SU-DHL-6 (cell line): ENCODE results near the gene EDAR.

Experiments
- H2AFZ ChIP-seq: fragments of 200-600 bp; sonication (generic); 2 replicates; pipeline ENCODE4 v1.6.1; 2014; ENCODE audit warnings: low read depth, mild to moderate bottlenecking, moderate library complexity, mixed read lengths, antibody characterized with exemption, low read length; ENCODE audit not compliant: severe bottlenecking
- H3F3A ChIP-seq: fragments of 200-600 bp; shearing (Covaris generic); 2 replicates; pipeline ENCODE4 v1.6.0; 2016; ENCODE audit warnings: antibody characterized with exemption, mild to moderate bottlenecking; ENCODE audit not compliant: insufficient read depth
- H3K27ac ChIP-seq: fragments of 200-600 bp; sonication (generic); 2 replicates; pipeline ENCODE4 v1.5.1; 2016; ENCODE audit warnings: low read depth, mild to moderate bottlenecking, low read length, moderate library complexity, mixed read lengths
- H3K27me3 ChIP-seq: fragments of 200-600 bp; sonication (generic), shearing (Covaris generic); 2 replicates; pipeline ENCODE4 v1.6.0; 2014; ENCODE audit warnings: mild to moderate bottlenecking, low read length
- H3K36me3 ChIP-seq: fragments of 200-600 bp; sonication (generic); 2 replicates; pipeline ENCODE4 v1.6.1; 2014; ENCODE audit warnings: mild to moderate bottlenecking, low read length, mixed read lengths
- H3K4me2 ChIP-seq: fragments of 300-600, 200-600 bp; shearing (Covaris generic), sonication (generic); 2 replicates; pipeline ENCODE4 v1.6.0; 2014; ENCODE audit warnings: low read length, low read depth, mild to moderate bottlenecking; ENCODE audit not compliant: poor library complexity, severe bottlenecking
- H3K4me3 ChIP-seq: fragments of 200-600 bp; sonication (generic); 2 replicates; pipeline ENCODE4 v1.5.1; 2014; ENCODE audit warnings: antibody characterized with exemption, low read length, mild to moderate bottlenecking, mixed read lengths; ENCODE audit not compliant: insufficient read depth, poor library complexity, severe bottlenecking
- H3K79me2 ChIP-seq: fragments of 200-600 bp; sonication (generic); 2 replicates; pipeline ENCODE4 v1.6.1; 2014; ENCODE audit warnings: mild to moderate bottlenecking, low read length, moderate library complexity; ENCODE audit not compliant: insufficient read depth
- H3K9ac ChIP-seq: fragments of 200-600 bp; sonication (generic); 2 replicates; pipeline ENCODE4 v1.7.0; 2014; ENCODE audit warnings: mild to moderate bottlenecking, low read length
- H3K9me2 ChIP-seq: fragments of 200-600 bp; sonication (generic); replicated peaks from 2 replicates; pipeline ENCODE4 v1.6.1; 2014; ENCODE audit warnings: low read length; ENCODE audit not compliant: insufficient read depth
- H3K9me3 ChIP-seq: fragments of 200-600 bp; sonication (generic); 2 replicates; pipeline ENCODE4 v1.6.1; 2014; ENCODE audit warnings: low read length, mixed read lengths; ENCODE audit not compliant: insufficient read depth
- H4K20me1 ChIP-seq: fragments of 200-600 bp; sonication (generic); 2 replicates; pipeline ENCODE4 v1.6.1; 2014; ENCODE audit warnings: low read depth, mild to moderate bottlenecking, antibody characterized with exemption, low read length, moderate library complexity, mixed read lengths
- EZH2phosphoT487 ChIP-seq: fragments of 200-600 bp; sonication (generic), shearing (Covaris generic); conservative IDR thresholded peaks from 2 replicates; pipeline ENCODE4 v1.6.1; 2018; ENCODE audit warnings: mild to moderate bottlenecking, antibody characterized with exemption, low read length, moderate library complexity, mixed read lengths
- TF ChIP-seq, protein P1 (sequence below): fragments of 200-600 bp; sonication (generic); IDR thresholded peaks from one replicate; pipeline ENCODE4 v1.5.1; 2017; ENCODE audit warnings: antibody characterized with exemption, mild to moderate bottlenecking, low read length, moderate library complexity; ENCODE audit not compliant: insufficient read depth, poor library complexity, severe bottlenecking

EDAR gene

DNA sequence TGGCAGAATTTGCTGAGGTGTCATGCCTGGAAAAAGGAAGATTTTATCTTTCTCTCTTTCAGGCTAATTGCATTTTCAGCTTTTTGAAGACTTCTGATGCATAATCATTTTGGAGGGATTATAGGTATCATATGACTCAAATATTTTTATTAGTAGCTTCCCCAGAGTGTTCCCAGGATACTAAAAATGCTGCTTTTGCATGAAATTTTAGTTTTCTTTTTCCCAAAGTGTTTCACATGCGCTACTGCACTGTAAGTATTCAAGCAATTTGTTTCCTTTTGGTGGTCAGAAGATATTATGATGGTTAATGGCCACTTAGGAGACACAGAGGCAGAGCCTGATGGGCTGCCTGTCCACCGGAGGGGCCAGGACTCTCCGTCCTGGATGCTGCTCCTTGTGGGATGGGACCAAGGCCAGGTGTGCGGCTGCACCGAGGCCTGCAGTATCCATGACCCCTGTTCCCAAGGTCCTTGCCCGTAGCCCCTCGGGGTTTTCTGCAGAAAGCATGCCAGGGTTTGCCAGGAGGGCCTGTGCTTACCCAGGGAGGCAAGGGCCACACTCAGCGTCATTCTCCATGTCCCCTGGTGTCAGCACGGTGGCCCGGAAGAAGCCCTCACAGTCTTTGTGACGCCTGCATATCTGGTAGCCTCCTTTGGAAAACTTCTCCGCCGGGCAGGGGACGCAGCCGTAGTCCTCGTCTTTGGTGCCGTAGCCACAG is 60.2 kb downstream of the EDAR start:
- no peaks in the 10 kb centered on the region for H3K27me3 ChIP-seq

DNA sequence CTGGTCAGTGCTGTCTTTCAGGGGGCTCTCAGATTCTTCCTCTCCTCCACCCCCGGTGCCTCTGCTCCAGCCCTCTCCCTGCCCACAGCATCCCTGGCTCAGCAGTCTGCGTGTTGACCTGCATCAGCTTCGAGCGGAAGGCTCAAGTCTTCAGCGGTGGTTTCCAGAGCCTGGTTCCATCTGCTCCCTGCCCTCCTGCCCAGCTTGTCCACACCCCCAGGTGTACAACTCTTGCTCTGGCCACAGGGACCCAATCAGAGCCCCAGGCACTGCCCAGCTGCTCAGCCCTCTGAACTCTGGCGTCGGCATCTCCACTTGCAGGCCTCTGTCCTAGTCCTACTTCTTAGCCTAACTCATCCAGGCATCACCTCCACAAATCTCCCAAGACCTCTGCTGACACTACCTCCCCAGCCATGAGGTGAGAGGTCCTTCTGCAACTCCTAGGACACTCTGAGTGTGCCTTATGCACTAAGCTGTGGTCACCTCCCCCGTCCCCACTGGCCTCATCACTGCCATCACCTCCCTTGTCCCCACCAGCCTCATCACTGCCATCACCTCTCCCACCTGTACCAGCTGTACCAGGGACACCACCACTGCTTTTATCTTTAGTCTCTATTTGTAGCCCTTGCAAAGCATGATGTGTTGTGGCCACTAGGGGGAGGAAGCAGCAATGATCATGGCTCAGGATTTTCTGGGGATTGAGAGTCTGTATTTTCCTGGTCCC is 60.9 kb downstream of the EDAR start:
- H3K27me3 ChIP-seq: no peaks in the 10 kb centered on the region
- H3F3A ChIP-seq: no peaks in the 10 kb centered on the region
- no peak overlapping the region for H3K4me2 ChIP-seq
- no peaks in the 10 kb centered on the region for H3K79me2 ChIP-seq
- H2AFZ ChIP-seq: no peak overlapping the region
- H3K27ac ChIP-seq: no peak overlapping the region
- no peaks in the 10 kb centered on the region for H4K20me1 ChIP-seq
- H3K9ac ChIP-seq: no peak overlapping the region
- TF ChIP-seq EZH2phosphoT487: no peak
- TF ChIP-seq, protein P1, sequence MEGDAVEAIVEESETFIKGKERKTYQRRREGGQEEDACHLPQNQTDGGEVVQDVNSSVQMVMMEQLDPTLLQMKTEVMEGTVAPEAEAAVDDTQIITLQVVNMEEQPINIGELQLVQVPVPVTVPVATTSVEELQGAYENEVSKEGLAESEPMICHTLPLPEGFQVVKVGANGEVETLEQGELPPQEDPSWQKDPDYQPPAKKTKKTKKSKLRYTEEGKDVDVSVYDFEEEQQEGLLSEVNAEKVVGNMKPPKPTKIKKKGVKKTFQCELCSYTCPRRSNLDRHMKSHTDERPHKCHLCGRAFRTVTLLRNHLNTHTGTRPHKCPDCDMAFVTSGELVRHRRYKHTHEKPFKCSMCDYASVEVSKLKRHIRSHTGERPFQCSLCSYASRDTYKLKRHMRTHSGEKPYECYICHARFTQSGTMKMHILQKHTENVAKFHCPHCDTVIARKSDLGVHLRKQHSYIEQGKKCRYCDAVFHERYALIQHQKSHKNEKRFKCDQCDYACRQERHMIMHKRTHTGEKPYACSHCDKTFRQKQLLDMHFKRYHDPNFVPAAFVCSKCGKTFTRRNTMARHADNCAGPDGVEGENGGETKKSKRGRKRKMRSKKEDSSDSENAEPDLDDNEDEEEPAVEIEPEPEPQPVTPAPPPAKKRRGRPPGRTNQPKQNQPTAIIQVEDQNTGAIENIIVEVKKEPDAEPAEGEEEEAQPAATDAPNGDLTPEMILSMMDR: peak; percentile 76
- no peaks in the 10 kb centered on the region for H3K36me3 ChIP-seq
- no peaks in the 10 kb centered on the region for H3K9me2 ChIP-seq
- no peak overlapping the region for H3K4me3 ChIP-seq
- H3K9me3 ChIP-seq: no peaks in the 10 kb centered on the region

More for the DNA sequence above, 60.2 kb downstream of the EDAR start:
- H4K20me1 ChIP-seq: no peaks in the 10 kb centered on the region
- no peaks in the 10 kb centered on the region for H3K9me2 ChIP-seq
- no peak overlapping the region for H3K9ac ChIP-seq
- H3K9me3 ChIP-seq: no peaks in the 10 kb centered on the region
- H3K4me2 ChIP-seq: no peak overlapping the region
- H2AFZ ChIP-seq: no peak overlapping the region
- H3K4me3 ChIP-seq: no peak overlapping the region
- no peaks in the 10 kb centered on the region for H3K36me3 ChIP-seq
- no peaks in the 10 kb centered on the region for H3F3A ChIP-seq
- no peak for TF ChIP-seq EZH2phosphoT487
- TF ChIP-seq, protein P1: peak; percentile 6
- H3K27ac ChIP-seq: no peak overlapping the region
- no peaks in the 10 kb centered on the region for H3K79me2 ChIP-seq

DNA sequence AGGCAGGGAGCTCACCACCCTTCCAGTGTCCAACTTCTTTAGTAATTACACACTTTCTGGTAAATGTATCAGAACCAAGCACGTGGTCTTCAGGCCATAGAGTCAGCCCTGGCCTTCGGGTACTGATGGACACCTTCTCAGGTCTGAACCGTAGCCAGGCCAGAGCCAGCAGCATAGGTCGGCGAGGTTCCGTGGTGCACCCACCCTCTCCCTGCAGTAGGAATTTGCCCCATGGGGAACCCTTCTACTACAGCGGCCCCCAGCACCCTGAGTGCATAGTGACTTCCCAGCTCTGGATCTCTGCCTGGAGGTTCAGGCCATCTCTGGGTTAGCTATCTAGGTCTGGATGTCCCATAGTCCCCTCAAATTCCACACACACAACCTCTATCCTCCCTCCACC is 61.6 kb downstream of the EDAR start:
- no peaks in the 10 kb centered on the region for H3K27me3 ChIP-seq
- no peaks in the 10 kb centered on the region for H3K9me3 ChIP-seq
- no peak overlapping the region for H3K9ac ChIP-seq
- no peak overlapping the region for H3K4me3 ChIP-seq
- H3F3A ChIP-seq: no peaks in the 10 kb centered on the region
- TF ChIP-seq, protein P1: no peak
- no peak for TF ChIP-seq EZH2phosphoT487
- no peaks in the 10 kb centered on the region for H4K20me1 ChIP-seq
- no peak overlapping the region for H2AFZ ChIP-seq
- no peak overlapping the region for H3K27ac ChIP-seq
- H3K4me2 ChIP-seq: no peak overlapping the region
- no peaks in the 10 kb centered on the region for H3K9me2 ChIP-seq
- no peaks in the 10 kb centered on the region for H3K36me3 ChIP-seq
- no peaks in the 10 kb centered on the region for H3K79me2 ChIP-seq
